Breast epithelium (tissue), 3 donors: ENCODE results near the gene RNF2.

ENCODE experiments used
- POLR2A ChIP-seq: fragments of 450-650 bp; IDR thresholded peaks from one replicate; pipeline ENCODE4 v1.6.1; 2016; ENCODE audit warnings: antibody characterized with exemption, mild to moderate bottlenecking, moderate library complexity
- POLR2AphosphoS5 ChIP-seq, 3 donors: sonication (generic); formaldehyde crosslinking; IDR thresholded peaks; one replicate each; pipeline ENCODE4 v1.6.1; 2017; ENCODE audit warnings: antibody characterized with exemption in 3 of 3
- TF ChIP-seq, protein P1 (sequence below), 3 donors: fragments of 450-650 bp; IDR thresholded peaks; one replicate each; pipeline ENCODE4 v1.5.1; 2016 to 2017; ENCODE audit warnings: antibody characterized with exemption in 3 of 3, mild to moderate bottlenecking in 3 of 3, moderate library complexity in 3 of 3

DNA sequence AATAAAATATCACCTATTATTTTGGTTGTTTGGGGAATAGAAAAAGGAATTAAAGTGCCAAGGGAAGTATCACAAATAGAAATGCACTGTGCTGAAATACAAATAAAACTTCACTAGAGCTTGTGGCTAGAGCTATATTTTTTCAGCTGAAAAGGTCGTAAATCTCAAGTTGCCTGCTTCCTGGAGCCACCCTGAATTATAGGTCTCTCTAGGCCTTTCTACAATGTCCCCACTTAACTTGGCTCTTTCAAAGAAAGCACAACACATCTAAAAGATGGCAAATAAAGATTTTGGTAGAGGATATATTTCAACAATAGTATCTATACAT, 5.0 kb upstream of the RNF2 start:
- TF ChIP-seq POLR2A (no peak), POLR2AphosphoS5 (IDR thresholded peaks at IDR 0.05) (no peak)
- TF ChIP-seq, protein P1, sequence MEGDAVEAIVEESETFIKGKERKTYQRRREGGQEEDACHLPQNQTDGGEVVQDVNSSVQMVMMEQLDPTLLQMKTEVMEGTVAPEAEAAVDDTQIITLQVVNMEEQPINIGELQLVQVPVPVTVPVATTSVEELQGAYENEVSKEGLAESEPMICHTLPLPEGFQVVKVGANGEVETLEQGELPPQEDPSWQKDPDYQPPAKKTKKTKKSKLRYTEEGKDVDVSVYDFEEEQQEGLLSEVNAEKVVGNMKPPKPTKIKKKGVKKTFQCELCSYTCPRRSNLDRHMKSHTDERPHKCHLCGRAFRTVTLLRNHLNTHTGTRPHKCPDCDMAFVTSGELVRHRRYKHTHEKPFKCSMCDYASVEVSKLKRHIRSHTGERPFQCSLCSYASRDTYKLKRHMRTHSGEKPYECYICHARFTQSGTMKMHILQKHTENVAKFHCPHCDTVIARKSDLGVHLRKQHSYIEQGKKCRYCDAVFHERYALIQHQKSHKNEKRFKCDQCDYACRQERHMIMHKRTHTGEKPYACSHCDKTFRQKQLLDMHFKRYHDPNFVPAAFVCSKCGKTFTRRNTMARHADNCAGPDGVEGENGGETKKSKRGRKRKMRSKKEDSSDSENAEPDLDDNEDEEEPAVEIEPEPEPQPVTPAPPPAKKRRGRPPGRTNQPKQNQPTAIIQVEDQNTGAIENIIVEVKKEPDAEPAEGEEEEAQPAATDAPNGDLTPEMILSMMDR (IDR thresholded peaks at IDR 0.05): no peak
